Neural cell (in vitro differentiated cells): Measurements from ENCODE around the gene RAPGEF4. TPM values are rescaled to one million over a fixed set of nuclear protein-coding genes. Genes with fewer than 3 reads are reported as not detected.

Experiments used
- H2AFZ ChIP-seq: fragments of 200-600, 300-800 bp; sonication (generic), shearing (Covaris generic); 2 replicates; pipeline ENCODE4 v1.6.0; 2014; ENCODE audit warnings: low read depth, mild to moderate bottlenecking, antibody characterized with exemption, low read length, moderate library complexity
- H3F3A ChIP-seq: fragments of 200-600 bp; shearing (Covaris generic); 2 replicates; pipeline ENCODE4 v1.6.1; 2016; ENCODE audit warnings: mild to moderate bottlenecking, moderate library complexity, mixed read lengths, antibody characterized with exemption, low read length; ENCODE audit not compliant: insufficient read depth, poor library complexity, severe bottlenecking
- H3K27ac ChIP-seq: fragments of 200-600, 300-800 bp; sonication (generic), shearing (Covaris generic); 2 replicates; pipeline ENCODE4 v1.5.1; 2014; ENCODE audit warnings: mild to moderate bottlenecking, low read length, moderate library complexity
- H3K27me3 ChIP-seq: fragments of 300-800, 200-600 bp; sonication (generic), shearing (Covaris generic); 2 replicates; pipeline ENCODE4 v1.6.0; 2014; ENCODE audit warnings: mild to moderate bottlenecking, low read depth, low read length, moderate library complexity; ENCODE audit not compliant: insufficient read depth
- H3K36me3 ChIP-seq: fragments of 300-800, 200-600 bp; sonication (generic), shearing (Covaris generic); 2 replicates; pipeline ENCODE4 v1.5.1; 2014; ENCODE audit warnings: mild to moderate bottlenecking, antibody characterized with exemption, low read length, moderate library complexity; ENCODE audit not compliant: insufficient read depth
- H3K4me2 ChIP-seq: fragments of 300-800, 200-600 bp; sonication (generic), shearing (Covaris generic); 2 replicates; pipeline ENCODE4 v1.6.0; 2014; ENCODE audit warnings: mild to moderate bottlenecking, low read length
- H3K4me3 ChIP-seq: fragments of 300-800, 200-600 bp; sonication (generic), shearing (Covaris generic); 2 replicates; pipeline ENCODE4 v1.5.1; 2014; ENCODE audit warnings: mild to moderate bottlenecking, low read length, moderate library complexity
- H3K79me2 ChIP-seq: fragments of 200-600 bp; shearing (Covaris generic); replicated peaks from 2 replicates; pipeline ENCODE4 v1.6.0; 2014; ENCODE audit warnings: mild to moderate bottlenecking, low read length, moderate library complexity; ENCODE audit not compliant: insufficient read depth
- H3K9ac ChIP-seq: fragments of 300-800, 200-600 bp; sonication (generic), shearing (Covaris generic); 2 replicates; pipeline ENCODE4 v1.6.1; 2016; ENCODE audit warnings: mild to moderate bottlenecking, low read length, mixed read lengths
- H3K9me2 ChIP-seq: fragments of 200-600 bp; shearing (Covaris generic); 2 replicates; pipeline ENCODE4 v1.6.1; 2016; ENCODE audit warnings: mild to moderate bottlenecking, low read length, mixed read lengths; ENCODE audit not compliant: insufficient read depth
- H3K9me3 ChIP-seq: fragments of 200-600, 300-800 bp; sonication (generic), shearing (Covaris generic); 2 replicates; pipeline ENCODE4 v1.6.1; 2016; ENCODE audit warnings: mild to moderate bottlenecking, mixed run types, low read length, moderate library complexity, mixed read lengths
- H4K20me1 ChIP-seq: fragments of 200-600 bp; shearing (Covaris generic); 2 replicates; pipeline ENCODE4 v1.6.1; 2016; ENCODE audit warnings: mild to moderate bottlenecking, mixed run types; ENCODE audit not compliant: insufficient read depth
- EP300 ChIP-seq: fragments of 450-650 bp; conservative IDR thresholded peaks from 2 replicates; pipeline ENCODE4 v1.6.1; 2014; ENCODE audit warnings: antibody characterized with exemption, mild to moderate bottlenecking, moderate library complexity; ENCODE audit not compliant: poor library complexity, severe bottlenecking
- EZH2 ChIP-seq: fragments of 200-600, 300-800 bp; shearing (Covaris generic), sonication (generic); IDR thresholded peaks from 2 replicates; pipeline ENCODE4 v1.6.1; 2014; ENCODE audit warnings: antibody characterized with exemption, low read length, borderline replicate concordance, mild to moderate bottlenecking; ENCODE audit not compliant: insufficient read depth, poor library complexity, severe bottlenecking
- MXI1 ChIP-seq: fragments of 450-650 bp; conservative IDR thresholded peaks from 2 replicates; pipeline ENCODE4 v1.6.1; 2014; ENCODE audit warnings: antibody characterized with exemption, mild to moderate bottlenecking; ENCODE audit not compliant: poor library complexity, severe bottlenecking
- POLR2AphosphoS5 ChIP-seq: IDR thresholded peaks from 2 replicates; pipeline ENCODE4 v1.6.1; 2012
- RAD21 ChIP-seq: fragments of 450-650 bp; conservative IDR thresholded peaks from 2 replicates; pipeline ENCODE4 v1.6.1; 2014; ENCODE audit warnings: antibody characterized with exemption, mild to moderate bottlenecking, moderate library complexity
- REST ChIP-seq: IDR thresholded peaks from 2 replicates; pipeline ENCODE4 v1.6.1; 2012; ENCODE audit warnings: borderline replicate concordance
- SMC3 ChIP-seq: fragments of 450-650 bp; conservative IDR thresholded peaks from 2 replicates; pipeline ENCODE4 v1.6.1; 2014; ENCODE audit warnings: antibody characterized with exemption, mild to moderate bottlenecking, moderate library complexity; ENCODE audit not compliant: poor library complexity
- TAF1 ChIP-seq: IDR thresholded peaks from 2 replicates; pipeline ENCODE4 v1.6.1; 2012; ENCODE audit warnings: low read depth
- polyA plus RNA-seq: library from polyadenylated mRNA; depleted of rRNA; stranded (reverse); fragments of >200 nt; gene quantifications from 2 replicates; pipeline ENCODE4 v1.2.3, GENCODE V29; 2014
- TF ChIP-seq, protein P1 (sequence below): fragments of 450-650 bp; IDR thresholded peaks from 2 replicates; pipeline ENCODE4 v1.5.1; 2014; ENCODE audit warnings: antibody characterized with exemption, mild to moderate bottlenecking, moderate library complexity; ENCODE audit not compliant: poor library complexity, severe bottlenecking

RAPGEF4 gene
- polyA plus RNA-seq, 1 donor from 2014 or later = 10.4 TPM

GRCh38 chr2:172887280-172887679 lies 151.6 kb downstream of the RAPGEF4 start:
- H3K4me2 ChIP-seq = no peak overlapping the region
- no peak overlapping the region for H3K9ac ChIP-seq
- no peaks in the 10 kb centered on the region for H3K9me2 ChIP-seq
- H3K4me3 ChIP-seq = no peak overlapping the region
- no peaks in the 10 kb centered on the region for H4K20me1 ChIP-seq
- no peaks in the 10 kb centered on the region for H3K36me3 ChIP-seq
- H3K79me2 ChIP-seq = no peaks in the 10 kb centered on the region
- H3K9me3 ChIP-seq = no peaks in the 10 kb centered on the region
- no peak overlapping the region for H3K27ac ChIP-seq
- no peaks in the 10 kb centered on the region for H3K27me3 ChIP-seq
- H3F3A ChIP-seq = no peaks in the 10 kb centered on the region
- H2AFZ ChIP-seq = no peak overlapping the region
- TF ChIP-seq RAD21 = no peak
- no peak for TF ChIP-seq EZH2
- no peak for TF ChIP-seq SMC3
- TF ChIP-seq TAF1 = no peak
- TF ChIP-seq, protein P1, sequence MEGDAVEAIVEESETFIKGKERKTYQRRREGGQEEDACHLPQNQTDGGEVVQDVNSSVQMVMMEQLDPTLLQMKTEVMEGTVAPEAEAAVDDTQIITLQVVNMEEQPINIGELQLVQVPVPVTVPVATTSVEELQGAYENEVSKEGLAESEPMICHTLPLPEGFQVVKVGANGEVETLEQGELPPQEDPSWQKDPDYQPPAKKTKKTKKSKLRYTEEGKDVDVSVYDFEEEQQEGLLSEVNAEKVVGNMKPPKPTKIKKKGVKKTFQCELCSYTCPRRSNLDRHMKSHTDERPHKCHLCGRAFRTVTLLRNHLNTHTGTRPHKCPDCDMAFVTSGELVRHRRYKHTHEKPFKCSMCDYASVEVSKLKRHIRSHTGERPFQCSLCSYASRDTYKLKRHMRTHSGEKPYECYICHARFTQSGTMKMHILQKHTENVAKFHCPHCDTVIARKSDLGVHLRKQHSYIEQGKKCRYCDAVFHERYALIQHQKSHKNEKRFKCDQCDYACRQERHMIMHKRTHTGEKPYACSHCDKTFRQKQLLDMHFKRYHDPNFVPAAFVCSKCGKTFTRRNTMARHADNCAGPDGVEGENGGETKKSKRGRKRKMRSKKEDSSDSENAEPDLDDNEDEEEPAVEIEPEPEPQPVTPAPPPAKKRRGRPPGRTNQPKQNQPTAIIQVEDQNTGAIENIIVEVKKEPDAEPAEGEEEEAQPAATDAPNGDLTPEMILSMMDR = no peak
- TF ChIP-seq MXI1 = no peak

- H3K27ac ChIP-seq = no peak overlapping the region
- H3F3A ChIP-seq = no peaks in the 10 kb centered on the region
- H3K27me3 ChIP-seq = no peaks in the 10 kb centered on the region
- no peaks in the 10 kb centered on the region for H3K36me3 ChIP-seq
- H3K9ac ChIP-seq = no peak overlapping the region
- H3K9me2 ChIP-seq = no peaks in the 10 kb centered on the region
- H3K4me2 ChIP-seq = no peak overlapping the region
- H3K9me3 ChIP-seq = no peaks in the 10 kb centered on the region
- no peak overlapping the region for H2AFZ ChIP-seq
- H4K20me1 ChIP-seq = no peaks in the 10 kb centered on the region
- H3K4me3 ChIP-seq = no peak overlapping the region
- TF ChIP-seq, protein P1 = no peak
- no peak for TF ChIP-seq EP300
- no peak for TF ChIP-seq TAF1
- TF ChIP-seq SMC3 = no peak
- no peak for TF ChIP-seq POLR2AphosphoS5
- no peak for TF ChIP-seq MXI1
- no peak for TF ChIP-seq RAD21
- TF ChIP-seq REST = no peak
- H3K79me2 ChIP-seq = no peaks in the 10 kb centered on the region
Observed at GRCh38 chr2:172888714-172889669, 153.3 kb downstream of the RAPGEF4 start.
